T-helper 1 cell treated with Interleukin-12 subunit alpha and Interleukin-12 subunit beta and Interleukin-4 antibody, amounts not matched to agents 30 ng/mL and 1 ng/mL, for 36 hours (primary cell): Measurements from ENCODE around the gene UTP20. TPM values are rescaled to one million over a fixed set of nuclear protein-coding genes. Genes with fewer than 3 reads are reported as not detected.

Experiments used
- intact Hi-C: fragments of 100-400 bp; cut with micrococcal nuclease; formaldehyde crosslinking; loops from one replicate; pipeline ENCODE4 v1.15.1; 2024
- total RNA-seq: library from RNA; stranded (reverse); gene quantifications from 2 replicates; pipeline ENCODE4 v1.2.3, GENCODE V29; 2022

The UTP20 gene
- 18.8 and 20.1 TPM in 2 replicates for total RNA-seq

- intact Hi-C loops: loop anchor here (1.0 to 5.0 kb wide), 6 partner anchors 417 to 1138 kb away; partner anchors contain the start of genes BLTP3B, CHPT1, DEPDC4 and GNPTAB
Observed at GRCh38 chr12:101280006-101280505, at the start of gene UTP20. Gene UTP20 (plus strand): TSS chr12:101280105. CDS start chr12:101280283, 178 bp downstream.

GRCh38 chr12:101230547-101230946, 49.4 kb upstream of the UTP20 start:
- intact Hi-C loops: no loop called here

DNA sequence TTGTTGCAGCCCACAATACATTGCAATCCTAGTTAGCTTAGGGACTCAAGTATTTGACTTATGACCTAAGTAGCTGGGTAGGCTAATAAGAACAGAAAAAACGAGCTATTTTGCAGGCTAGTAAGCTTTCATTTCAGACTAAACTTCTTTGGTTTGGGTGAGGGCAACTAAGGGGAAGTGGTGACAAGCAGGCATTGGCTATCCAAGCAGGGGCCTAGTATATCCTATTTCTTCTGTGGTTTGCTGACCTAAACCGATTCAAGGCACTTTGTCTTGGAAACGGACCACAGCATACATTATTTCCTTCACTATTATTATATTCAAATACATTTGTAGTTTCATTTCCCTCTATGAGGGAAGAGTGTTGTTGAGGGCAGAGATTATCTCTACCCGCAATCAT, 48.3 kb upstream of the UTP20 start:
- intact Hi-C loops: no loop called here

DNA sequence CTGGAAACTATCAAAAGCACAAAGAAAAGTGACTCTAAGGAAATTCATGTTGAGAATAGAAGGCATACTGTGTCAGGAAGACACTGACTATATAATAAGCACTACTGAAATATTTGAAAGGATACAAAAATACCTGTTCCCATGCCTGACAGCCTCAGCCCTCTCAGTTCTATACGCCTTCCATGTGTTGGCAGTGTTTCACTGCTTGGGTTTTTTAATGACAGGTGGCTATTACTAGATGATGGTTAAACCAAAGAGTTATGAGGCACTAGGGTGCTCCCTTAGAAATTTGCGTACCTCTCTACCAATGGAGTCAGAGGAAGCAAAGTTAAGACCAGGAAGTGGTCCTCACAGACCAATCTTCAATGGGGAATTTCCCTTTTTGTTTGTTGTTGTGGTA, 44.2 kb upstream of the UTP20 start:
- intact Hi-C loops: no loop called here

DNA sequence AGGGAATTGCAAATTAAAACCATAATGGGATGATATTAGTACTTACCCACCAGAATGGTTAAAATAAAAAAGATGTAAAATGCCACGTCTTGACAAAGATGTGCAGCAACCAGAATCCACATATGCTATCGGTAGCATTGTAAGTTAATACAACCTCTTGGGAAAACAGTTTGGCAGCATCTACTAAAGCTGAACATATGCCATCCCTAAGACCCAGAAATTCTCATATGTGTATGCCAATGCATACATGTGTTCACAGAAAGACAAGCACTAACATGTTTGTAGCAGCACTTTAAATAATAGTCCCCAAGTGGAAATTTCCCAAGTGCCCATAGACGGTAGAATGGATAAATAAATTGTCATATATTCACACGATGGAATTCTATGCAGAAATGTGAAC, 41.6 kb upstream of the UTP20 start:
- intact Hi-C loops: no loop called here

DNA sequence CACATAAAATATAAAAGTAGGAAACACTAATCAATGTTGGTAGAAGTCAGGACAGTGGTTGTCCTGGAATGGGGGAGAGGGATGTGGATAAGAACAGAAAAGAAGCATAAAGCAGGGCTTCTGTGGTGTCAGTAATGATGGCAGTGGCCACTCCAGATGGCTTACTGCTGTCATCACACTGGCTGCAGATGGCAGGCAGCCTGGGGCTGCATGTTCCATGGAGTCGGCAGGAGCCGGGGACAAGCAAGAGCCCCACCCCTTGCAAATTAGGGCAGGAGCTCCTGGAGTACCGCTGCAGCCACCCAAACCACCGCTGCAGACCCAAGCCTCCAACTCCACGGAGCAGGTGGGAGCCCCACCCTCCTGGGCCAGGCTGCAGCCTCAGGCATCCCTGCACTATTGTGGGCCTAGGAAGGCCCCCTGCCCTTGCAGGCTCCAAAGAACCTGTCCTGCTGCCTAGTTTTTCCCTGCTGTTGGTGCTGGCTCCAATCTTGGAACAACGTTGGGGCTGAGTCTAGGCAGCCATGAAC, 41.0 kb upstream of the UTP20 start:
- intact Hi-C loops: no loop called here

- intact Hi-C loops: no loop called here
Observed at GRCh38 chr12:101243074-101243473, 36.8 kb upstream of the UTP20 start.

DNA sequence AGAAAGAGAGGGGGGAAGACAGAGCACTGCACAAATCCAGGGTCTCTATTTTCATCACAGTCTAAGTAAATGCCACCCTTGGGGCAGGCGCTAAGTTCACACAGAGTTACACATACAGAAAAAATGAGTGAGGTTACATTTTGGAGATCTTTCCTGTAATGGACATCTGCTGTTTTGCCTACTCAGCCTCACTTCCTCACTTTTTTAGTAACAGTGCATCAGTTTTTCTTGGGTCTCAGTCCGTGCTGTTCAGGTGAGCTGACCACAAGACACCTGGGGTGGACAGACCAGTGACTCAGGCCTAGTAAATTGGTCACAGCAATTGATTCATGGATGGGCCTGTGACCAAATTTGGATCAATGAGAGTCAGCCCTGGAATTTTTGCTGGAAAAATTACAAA, 36.3 kb upstream of the UTP20 start:
- intact Hi-C loops: no loop called here

DNA sequence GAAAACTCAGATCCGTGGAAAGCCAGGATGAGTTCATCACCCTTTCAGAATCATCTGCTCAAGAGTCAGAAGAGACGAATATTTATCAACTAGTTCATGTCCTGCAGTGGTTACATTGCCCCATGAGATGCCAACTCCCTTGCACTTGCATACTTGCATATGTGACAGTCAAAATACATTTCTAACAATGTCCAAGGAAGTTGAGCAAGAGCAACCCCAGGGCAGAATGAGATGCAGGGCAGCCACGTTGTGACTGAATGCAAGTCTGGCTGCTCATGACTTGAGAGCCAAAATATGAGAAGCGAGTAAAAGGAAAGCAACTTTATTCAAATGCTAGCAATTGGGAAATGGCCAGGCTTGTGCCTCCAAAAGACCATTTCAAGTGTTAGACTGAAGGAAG, 23.6 kb upstream of the UTP20 start:
- intact Hi-C loops: no loop called here

GRCh38 chr12:101257357-101257756, 22.5 kb upstream of the UTP20 start:
- intact Hi-C loops: no loop called here

DNA sequence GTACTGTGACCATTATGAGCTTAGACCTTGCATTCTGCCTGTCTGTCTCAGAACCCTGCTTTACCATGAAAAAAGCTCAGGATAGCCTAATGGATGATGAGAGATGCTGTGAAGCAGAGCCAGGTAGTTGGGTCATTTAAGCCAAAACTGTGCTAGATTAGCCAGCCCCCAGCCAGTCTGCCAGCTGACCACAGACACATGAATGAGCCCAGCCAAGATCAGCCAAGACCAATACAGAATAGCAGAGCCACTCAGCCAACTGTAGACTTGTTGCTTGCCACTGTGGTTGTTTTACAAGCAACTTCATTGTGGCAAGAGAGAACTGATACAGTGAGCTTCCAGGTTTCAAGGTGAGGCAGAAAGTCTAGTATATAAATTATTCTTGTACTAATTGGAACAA, 12.8 kb upstream of the UTP20 start:
- intact Hi-C loops: no loop called here

- intact Hi-C loops: loop anchor here (5.0 kb wide), 1 partner anchor 546 kb away; no protein-coding TSS in a partner anchor
Observed at GRCh38 chr12:101276433-101276832, 3.5 kb upstream of the UTP20 start.

- intact Hi-C loops: loop anchor here (5.0 kb wide), 1 partner anchor 545 kb away; no protein-coding TSS in a partner anchor
Observed at GRCh38 chr12:101277443-101277842, 2.5 kb upstream of the UTP20 start.

DNA sequence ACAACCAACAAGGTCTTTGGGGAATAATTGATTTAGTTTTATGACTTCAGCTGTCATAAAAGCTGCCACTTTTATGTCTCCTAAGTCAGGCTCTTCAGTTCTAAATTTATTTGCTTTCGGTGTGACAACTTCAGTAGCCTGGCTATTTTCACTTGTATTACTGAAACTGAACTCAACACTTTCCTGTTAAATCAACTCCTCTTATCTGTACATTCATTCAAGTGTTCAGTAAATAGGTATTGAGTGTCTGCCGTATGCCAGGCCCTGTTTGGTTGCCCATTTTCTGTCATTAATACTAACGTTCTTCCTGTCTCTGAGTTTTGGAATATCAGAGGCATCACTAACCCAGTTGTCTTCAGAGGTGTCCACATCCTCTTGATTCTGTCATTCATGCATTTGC, 7.5 kb downstream of the UTP20 start:
- intact Hi-C loops: no loop called here

- intact Hi-C loops: no loop called here
Observed at GRCh38 chr12:101297661-101298060, 17.8 kb downstream of the UTP20 start.

GRCh38 chr12:101298426-101298825, 18.5 kb downstream of the UTP20 start:
- intact Hi-C loops: no loop called here

DNA sequence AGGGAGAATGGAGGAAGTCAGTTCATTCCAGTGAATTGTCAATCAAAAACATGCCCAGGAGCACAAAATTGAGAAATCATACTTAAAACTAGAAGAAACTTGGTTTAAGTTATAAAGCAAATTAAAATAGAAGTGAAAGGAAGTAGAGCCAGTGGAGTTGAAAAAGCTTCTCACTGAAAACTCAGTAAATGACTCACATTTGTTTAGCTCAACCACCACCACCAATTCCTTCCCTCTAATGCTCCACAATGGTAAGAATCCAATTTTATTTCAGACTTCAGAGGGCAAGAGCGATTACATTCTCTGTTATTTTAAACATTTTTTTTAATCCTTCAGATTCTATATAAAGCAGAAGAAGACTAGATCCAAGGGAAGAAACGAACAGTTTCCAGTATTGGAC, 19.4 kb downstream of the UTP20 start:
- intact Hi-C loops: no loop called here

- intact Hi-C loops: no loop called here
Observed at GRCh38 chr12:101299931-101300330, 20.0 kb downstream of the UTP20 start.

DNA sequence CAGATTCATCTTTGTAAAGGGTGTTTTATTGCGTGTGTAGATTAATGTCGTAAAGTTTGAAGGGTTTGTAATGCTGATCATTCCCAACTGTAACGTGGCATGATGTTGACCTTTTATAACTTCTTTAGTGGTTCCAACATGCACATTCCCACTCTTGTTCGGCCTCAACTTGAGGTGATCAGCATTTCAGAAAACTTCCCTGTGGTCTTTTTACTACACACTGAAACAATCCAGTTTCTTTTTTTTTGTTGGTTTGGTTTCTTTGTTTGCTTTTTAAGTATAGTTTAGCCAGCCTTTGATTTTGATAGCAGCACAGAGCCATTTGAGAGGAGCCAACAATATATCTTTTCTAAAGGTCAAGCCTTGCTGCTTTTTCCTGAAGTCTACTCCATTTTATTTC, 22.8 kb downstream of the UTP20 start:
- intact Hi-C loops: no loop called here

- intact Hi-C loops: no loop called here
Observed at GRCh38 chr12:101305226-101305779, 25.4 kb downstream of the UTP20 start.

- intact Hi-C loops: no loop called here
Observed at GRCh38 chr12:101305794-101306193, 25.9 kb downstream of the UTP20 start.

DNA sequence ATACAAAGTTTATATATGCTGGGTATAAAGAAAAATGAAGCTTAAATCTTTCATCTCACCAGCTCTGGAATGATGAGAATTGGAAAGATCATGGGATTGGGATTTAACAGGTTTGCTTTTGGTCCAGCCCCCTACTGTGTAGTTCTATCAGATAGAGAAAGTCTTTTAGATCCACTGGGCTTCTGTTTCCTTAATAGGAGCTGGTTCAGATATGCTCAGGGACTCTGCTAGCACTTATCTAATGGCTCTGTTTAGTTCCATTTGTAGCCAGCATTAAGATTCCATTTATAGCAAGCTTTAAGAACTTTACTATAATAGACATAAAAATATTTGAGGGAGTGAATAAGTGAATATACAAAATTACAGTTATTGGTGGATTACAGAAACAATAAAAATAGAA, 42.6 kb downstream of the UTP20 start:
- intact Hi-C loops: loop anchor here (2.0 kb wide), 1 partner anchor 1088 kb away; no protein-coding TSS in a partner anchor

DNA sequence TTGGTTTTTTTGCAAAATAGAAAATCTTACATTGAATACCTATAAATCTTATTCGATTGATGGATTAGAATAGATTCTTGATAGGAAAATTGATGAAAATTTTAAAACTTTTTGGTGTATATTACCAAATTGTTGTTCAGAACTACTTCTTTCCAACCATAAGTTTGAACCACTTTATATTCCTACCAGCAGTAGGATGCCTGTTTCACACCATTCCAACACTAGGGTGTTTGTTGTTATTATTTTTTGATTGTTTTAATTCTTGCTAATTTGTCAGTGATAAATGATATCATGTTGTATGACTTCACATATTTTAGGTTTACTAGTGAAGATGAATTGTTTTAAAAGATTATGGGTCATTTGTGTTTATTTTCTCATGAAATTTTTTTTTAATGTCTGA, 43.4 kb downstream of the UTP20 start:
- intact Hi-C loops: loop anchor here (2.0 kb wide), 1 partner anchor 1088 kb away; no protein-coding TSS in a partner anchor
